HFFc6 (cell line): Measurements from ENCODE around the gene KIR3DL3. TPM values are rescaled to one million over a fixed set of nuclear protein-coding genes. Genes with fewer than 3 reads are reported as not detected.
"Not testable (repeated sequence)": the region's sequence is repeated elsewhere in the genome, so short reads cannot be mapped to it uniquely, and the experiment has no call there.

ENCODE experiments used
- DNase-seq: peaks from one replicate; pipeline ENCODE4 v3.0.0-alpha.2; 2018
- H3K27ac Mint-ChIP-seq: 2 replicates; pipeline ENCODE4 v1.8.0; 2020; ENCODE audit warnings: mild to moderate bottlenecking, mixed read lengths
- H3K27me3 Mint-ChIP-seq: 2 replicates; pipeline ENCODE4 v1.8.0; 2021; ENCODE audit warnings: mild to moderate bottlenecking, moderate library complexity, mixed read lengths; ENCODE audit not compliant: insufficient read depth
- H3K36me3 Mint-ChIP-seq: 2 replicates; pipeline ENCODE4 v1.8.0; 2021; ENCODE audit warnings: low read depth, mixed read lengths
- H3K4me1 Mint-ChIP-seq: 2 replicates; pipeline ENCODE4 v1.8.0; 2020; ENCODE audit warnings: low read depth, mixed read lengths
- H3K4me3 Mint-ChIP-seq: 2 replicates; pipeline ENCODE4 v1.8.0; 2020; ENCODE audit warnings: mild to moderate bottlenecking, moderate library complexity, mixed read lengths
- H3K9me3 Mint-ChIP-seq: 2 replicates; pipeline ENCODE4 v1.8.0; 2020; ENCODE audit warnings: mild to moderate bottlenecking, mixed read lengths
- total RNA-seq, 6 experiments: library from RNA; stranded (reverse); fragmentation: NEBNext Ultra II Directional; extraction: Animal tissue kit (Norgen Biotek cat#: 25700); gene quantifications; 2 replicates in 1 of 6; 3 replicates in 5 of 6; pipeline ENCODE4 v1.2.3, GENCODE V29; 2021
- TF ChIP-seq, protein P1 (sequence below): fragments of 200-600 bp; sonication (generic); IDR thresholded peaks from 2 replicates; pipeline ENCODE4 v1.5.0; 2021; ENCODE audit warnings: antibody characterized with exemption, mild to moderate bottlenecking

Gene KIR3DL3
- total RNA-seq, 6 experiments from 2014 or later = not detected

- H3K4me1 Mint-ChIP-seq = no peaks in the 10 kb centered on the region
- no peak for DNase-seq
- peaks cover 19% of the 10 kb centered on the region; the same call in 1 of the 2 replicates for H3K36me3 Mint-ChIP-seq
- H3K27me3 Mint-ChIP-seq = no peaks in the 10 kb centered on the region
- H3K9me3 Mint-ChIP-seq = peaks cover 82% of the 10 kb centered on the region
- TF ChIP-seq, protein P1, sequence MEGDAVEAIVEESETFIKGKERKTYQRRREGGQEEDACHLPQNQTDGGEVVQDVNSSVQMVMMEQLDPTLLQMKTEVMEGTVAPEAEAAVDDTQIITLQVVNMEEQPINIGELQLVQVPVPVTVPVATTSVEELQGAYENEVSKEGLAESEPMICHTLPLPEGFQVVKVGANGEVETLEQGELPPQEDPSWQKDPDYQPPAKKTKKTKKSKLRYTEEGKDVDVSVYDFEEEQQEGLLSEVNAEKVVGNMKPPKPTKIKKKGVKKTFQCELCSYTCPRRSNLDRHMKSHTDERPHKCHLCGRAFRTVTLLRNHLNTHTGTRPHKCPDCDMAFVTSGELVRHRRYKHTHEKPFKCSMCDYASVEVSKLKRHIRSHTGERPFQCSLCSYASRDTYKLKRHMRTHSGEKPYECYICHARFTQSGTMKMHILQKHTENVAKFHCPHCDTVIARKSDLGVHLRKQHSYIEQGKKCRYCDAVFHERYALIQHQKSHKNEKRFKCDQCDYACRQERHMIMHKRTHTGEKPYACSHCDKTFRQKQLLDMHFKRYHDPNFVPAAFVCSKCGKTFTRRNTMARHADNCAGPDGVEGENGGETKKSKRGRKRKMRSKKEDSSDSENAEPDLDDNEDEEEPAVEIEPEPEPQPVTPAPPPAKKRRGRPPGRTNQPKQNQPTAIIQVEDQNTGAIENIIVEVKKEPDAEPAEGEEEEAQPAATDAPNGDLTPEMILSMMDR = no peak
- no peak overlapping the region for H3K27ac Mint-ChIP-seq
- no peak overlapping the region for H3K4me3 Mint-ChIP-seq
Observed at GRCh38 chr19:54725321-54725720, 1.1 kb downstream of the KIR3DL3 start.

GRCh38 chr19:54727562-54727961 lies 3.3 kb downstream of the KIR3DL3 start:
- Mint-ChIP-seq H3K4me1 (no peaks in the 10 kb centered on the region), H3K4me3 (no peak overlapping the region), H3K36me3 (peaks cover 21% of the 10 kb centered on the region), H3K27ac (no peak overlapping the region), H3K27me3 (no peaks in the 10 kb centered on the region), H3K9me3 (peaks cover 78% of the 10 kb centered on the region)
- TF ChIP-seq, protein P1 = no peak
- DNase-seq = no peak

DNA sequence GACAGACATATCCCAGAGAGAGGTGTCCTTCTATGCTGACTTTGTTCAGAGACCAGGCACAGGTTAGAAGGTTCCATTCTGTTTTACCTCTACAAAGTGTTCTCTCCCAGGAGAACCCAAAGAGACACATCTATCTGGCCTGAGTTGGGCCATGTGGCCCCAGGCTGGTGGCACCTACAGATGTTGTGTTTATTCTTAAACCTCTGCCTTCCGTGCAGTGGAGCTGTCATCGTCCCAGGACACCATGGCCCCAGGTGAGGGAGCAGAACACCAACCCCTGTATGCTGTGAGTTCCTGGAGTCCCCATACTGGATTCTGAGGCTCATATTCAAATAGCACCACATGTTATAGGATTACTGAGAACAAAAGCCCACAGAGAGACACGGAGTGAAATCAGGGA lies 3.9 kb downstream of the KIR3DL3 start:
- H3K9me3 Mint-ChIP-seq = peaks cover 79% of the 10 kb centered on the region
- no peak for DNase-seq
- no peaks in the 10 kb centered on the region for H3K4me1 Mint-ChIP-seq
- no peaks in the 10 kb centered on the region for H3K27me3 Mint-ChIP-seq
- H3K4me3 Mint-ChIP-seq = no peak overlapping the region
- TF ChIP-seq, protein P1 = no peak
- no peak overlapping the region for H3K27ac Mint-ChIP-seq
- peaks cover 21% of the 10 kb centered on the region for H3K36me3 Mint-ChIP-seq

GRCh38 chr19:54729416-54730188 lies 5.4 kb downstream of the KIR3DL3 start:
- H3K36me3 Mint-ChIP-seq = peaks cover 19% of the 10 kb centered on the region
- H3K27me3 Mint-ChIP-seq = no peaks in the 10 kb centered on the region
- H3K4me3 Mint-ChIP-seq = no peak overlapping the region
- H3K4me1 Mint-ChIP-seq = no peaks in the 10 kb centered on the region
- DNase-seq = no peak
- TF ChIP-seq, protein P1 = no peak
- peaks cover 78% of the 10 kb centered on the region for H3K9me3 Mint-ChIP-seq
- no peak overlapping the region for H3K27ac Mint-ChIP-seq

DNA sequence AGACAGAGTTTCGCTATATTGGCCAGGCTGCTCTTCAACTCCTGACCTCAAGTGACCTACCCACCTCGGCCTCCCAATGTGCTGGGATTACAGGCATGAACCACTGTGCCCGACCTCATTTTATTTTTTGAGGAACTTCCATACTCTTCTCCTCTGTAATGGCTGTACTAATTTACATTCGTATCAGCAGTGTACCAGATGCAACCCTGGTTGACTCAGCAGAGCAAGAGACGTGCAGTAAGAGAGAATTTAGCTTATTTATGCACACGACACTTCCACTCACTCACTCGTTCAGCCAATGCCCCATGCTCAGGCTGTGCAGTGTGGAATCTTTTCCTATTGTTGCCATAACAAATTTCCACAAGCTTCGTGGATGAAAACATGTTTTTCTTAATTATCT lies 6.9 kb downstream of the KIR3DL3 start:
- no peak for DNase-seq
- no peak overlapping the region for H3K4me3 Mint-ChIP-seq
- TF ChIP-seq, protein P1 = no peak
- no peaks in the 10 kb centered on the region for H3K4me1 Mint-ChIP-seq
- H3K27me3 Mint-ChIP-seq = no peaks in the 10 kb centered on the region
- H3K9me3 Mint-ChIP-seq = peaks cover 69% of the 10 kb centered on the region
- H3K27ac Mint-ChIP-seq = no peak overlapping the region
- peaks cover 21% of the 10 kb centered on the region for H3K36me3 Mint-ChIP-seq

- peaks cover 72% of the 10 kb centered on the region for H3K9me3 Mint-ChIP-seq
- not testable (repeated sequence) for H3K4me1 Mint-ChIP-seq, H3K27ac Mint-ChIP-seq, H3K36me3 Mint-ChIP-seq, H3K4me3 Mint-ChIP-seq, DNase-seq, H3K27me3 Mint-ChIP-seq
Observed at GRCh38 chr19:54738306-54738705, 14.1 kb downstream of the KIR3DL3 start, which contains the start of gene KIR2DL3. Gene KIR2DL3 (plus strand): TSS chr19:54738513. CDS start chr19:54738546, 33 bp downstream.
